Memory B cell (primary cell): ENCODE measurements around the gene ANO8.

Experiments
- ATAC-seq: fragments of 150-1000 bp; cut with Tn5 transposase; 2 replicates; pipeline ENCODE4 v1.10.0; 2021; ENCODE audit warnings: low read depth, mild to moderate bottlenecking, moderate library complexity
- DNase-seq, 2 donors: peaks; one replicate each; pipeline ENCODE4 v3.0.0; 2022; ENCODE audit warnings: low spot score in 2 of 2
- H3K27ac Mint-ChIP-seq: one replicate; pipeline ENCODE4 v1.8.0; 2022; ENCODE audit warnings: mild to moderate bottlenecking, moderate library complexity, mixed read lengths
- H3K27me3 Mint-ChIP-seq: one replicate; pipeline ENCODE4 v1.8.0; 2022; ENCODE audit warnings: mixed read lengths
- H3K36me3 Mint-ChIP-seq: one replicate; pipeline ENCODE4 v1.8.0; 2022; ENCODE audit warnings: mild to moderate bottlenecking, mixed read lengths
- H3K4me1 Mint-ChIP-seq: one replicate; pipeline ENCODE4 v1.8.0; 2022; ENCODE audit warnings: mixed read lengths
- H3K4me3 Mint-ChIP-seq: one replicate; pipeline ENCODE4 v1.8.0; 2022; ENCODE audit warnings: mild to moderate bottlenecking, moderate library complexity, mixed read lengths
- H3K9me3 Mint-ChIP-seq: one replicate; pipeline ENCODE4 v1.8.0; 2022; ENCODE audit warnings: mixed read lengths

The ANO8 gene

DNA sequence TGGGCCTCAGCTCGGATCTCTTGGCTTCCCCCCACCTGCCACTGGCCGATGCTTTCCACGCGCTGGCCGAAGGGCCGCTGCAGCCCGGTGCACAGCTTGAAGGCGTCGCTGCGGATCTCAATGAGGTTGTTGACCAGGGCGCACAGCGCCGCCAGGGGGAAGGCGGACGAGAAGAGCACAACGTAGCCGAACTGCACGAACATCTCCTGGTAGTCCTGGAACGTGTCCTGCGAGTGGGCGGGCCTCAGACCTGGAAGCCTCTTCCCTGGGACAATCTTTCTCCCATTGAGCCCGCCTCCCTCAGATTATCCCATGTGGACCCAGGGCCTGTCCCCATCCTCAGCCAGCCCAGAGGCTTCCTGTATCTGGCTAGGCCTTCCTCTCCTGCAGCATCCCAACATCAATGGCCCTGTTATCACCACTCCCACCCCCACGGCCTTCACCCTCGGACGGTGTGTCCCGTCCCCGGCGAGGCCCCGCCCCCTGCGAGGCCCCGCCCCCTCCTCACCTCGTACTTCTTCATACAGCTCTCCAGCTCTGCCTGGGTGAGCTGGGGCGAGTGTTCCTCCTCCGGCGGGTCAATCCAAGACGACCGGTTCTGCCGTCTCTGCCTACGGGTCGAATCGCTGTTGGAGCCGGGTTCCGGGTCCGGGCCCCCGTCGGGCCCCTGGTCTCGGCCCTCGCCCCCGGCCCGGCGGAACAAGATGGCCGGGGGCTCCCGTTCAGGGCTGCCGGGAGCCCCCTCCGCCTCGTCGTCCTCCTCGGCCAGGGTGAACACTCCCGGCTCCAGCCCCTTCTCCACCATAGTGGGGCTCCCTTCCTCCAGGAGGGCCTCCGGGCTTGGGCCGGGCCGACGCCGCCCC, 6.8 kb downstream of the ANO8 start:
- DNase-seq (peak in 1 of 2 donors; percentile 58), ATAC-seq (peak; percentile 81)
- Mint-ChIP-seq H3K9me3 (no peaks in the 10 kb centered on the region), H3K27ac (no peak overlapping the region), H3K4me3 (peak overlapping the region; percentile 71), H3K27me3 (peaks cover 8% of the 10 kb centered on the region), H3K4me1 (peaks cover 9% of the 10 kb centered on the region), H3K36me3 (peaks cover under 1% of the 10 kb centered on the region)

GRCh38 chr19:17327068-17327653, 7.5 kb downstream of the ANO8 start:
- Mint-ChIP-seq H3K4me1 (peaks cover 9% of the 10 kb centered on the region), H3K27ac (no peak overlapping the region), H3K27me3 (peaks cover 4% of the 10 kb centered on the region), H3K36me3 (peaks cover 8% of the 10 kb centered on the region), H3K4me3 (no peak overlapping the region), H3K9me3 (no peaks in the 10 kb centered on the region)
- DNase-seq = no peak
- ATAC-seq = no peak

DNA sequence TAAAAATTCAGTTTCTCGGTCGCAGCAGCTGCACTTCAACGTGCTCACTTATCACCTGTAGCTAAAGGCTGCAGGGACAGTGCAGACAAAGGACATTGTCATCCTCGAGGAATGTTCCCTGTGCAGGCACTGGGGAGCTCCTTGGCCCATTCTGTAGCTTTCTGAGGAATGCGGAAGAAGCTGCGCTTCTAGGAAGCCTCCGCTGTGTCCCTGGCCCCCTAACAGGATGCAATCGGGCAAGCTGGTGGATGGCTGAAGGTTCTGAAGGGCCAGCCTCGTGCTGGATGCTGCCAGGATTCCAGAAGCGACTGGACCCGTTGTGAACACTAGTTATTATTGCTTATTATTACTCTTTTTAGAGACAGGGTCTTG, 8.1 kb downstream of the ANO8 start:
- Mint-ChIP-seq H3K27me3 (peaks cover 4% of the 10 kb centered on the region), H3K9me3 (no peaks in the 10 kb centered on the region), H3K4me3 (no peak overlapping the region), H3K27ac (no peak overlapping the region), H3K36me3 (peaks cover 9% of the 10 kb centered on the region), H3K4me1 (peaks cover 9% of the 10 kb centered on the region)
- ATAC-seq (no peak), DNase-seq (no peak)

GRCh38 chr19:17325881-17326594, 8.6 kb downstream of the ANO8 start:
- no peak for ATAC-seq
- H3K27ac Mint-ChIP-seq = no peak overlapping the region
- no peak overlapping the region for H3K4me3 Mint-ChIP-seq
- peaks cover 9% of the 10 kb centered on the region for H3K4me1 Mint-ChIP-seq
- no peaks in the 10 kb centered on the region for H3K9me3 Mint-ChIP-seq
- H3K27me3 Mint-ChIP-seq = peaks cover 4% of the 10 kb centered on the region
- DNase-seq = no peak
- peaks cover 9% of the 10 kb centered on the region for H3K36me3 Mint-ChIP-seq

DNA sequence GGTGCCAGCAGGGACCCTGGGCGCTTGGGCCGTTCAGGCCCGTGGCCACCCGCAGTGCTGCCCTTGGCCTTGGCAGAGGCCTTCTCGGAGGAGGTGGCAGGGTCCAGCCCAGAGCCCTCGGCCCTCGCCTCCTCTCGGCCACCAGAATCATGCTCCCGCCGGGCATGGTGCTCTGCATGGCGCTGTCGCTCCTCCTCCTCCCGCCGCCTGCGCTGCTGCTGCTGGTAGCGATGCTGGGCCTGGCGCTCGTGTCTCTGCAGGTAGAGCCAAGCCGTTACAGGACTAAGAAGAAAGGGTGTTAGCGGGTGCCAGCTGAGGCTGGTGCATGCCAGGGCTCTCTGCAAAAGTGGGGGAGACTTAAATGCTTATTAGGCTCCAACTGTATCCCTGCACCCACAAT, 9.5 kb downstream of the ANO8 start:
- H3K9me3 Mint-ChIP-seq = no peaks in the 10 kb centered on the region
- H3K4me3 Mint-ChIP-seq = no peak overlapping the region
- H3K27ac Mint-ChIP-seq = no peak overlapping the region
- H3K36me3 Mint-ChIP-seq = peaks cover 11% of the 10 kb centered on the region
- DNase-seq (no peak), ATAC-seq (no peak)
- H3K27me3 Mint-ChIP-seq = no peaks in the 10 kb centered on the region
- H3K4me1 Mint-ChIP-seq = peaks cover 6% of the 10 kb centered on the region

- Mint-ChIP-seq H3K27me3 (no peaks in the 10 kb centered on the region), H3K4me1 (peaks cover 6% of the 10 kb centered on the region), H3K4me3 (no peak overlapping the region), H3K9me3 (no peaks in the 10 kb centered on the region), H3K36me3 (peaks cover 14% of the 10 kb centered on the region), H3K27ac (no peak overlapping the region)
- ATAC-seq (no peak), DNase-seq (no peak)
Measured at GRCh38 chr19:17324357-17325114, 10.1 kb downstream of the ANO8 start.

DNA sequence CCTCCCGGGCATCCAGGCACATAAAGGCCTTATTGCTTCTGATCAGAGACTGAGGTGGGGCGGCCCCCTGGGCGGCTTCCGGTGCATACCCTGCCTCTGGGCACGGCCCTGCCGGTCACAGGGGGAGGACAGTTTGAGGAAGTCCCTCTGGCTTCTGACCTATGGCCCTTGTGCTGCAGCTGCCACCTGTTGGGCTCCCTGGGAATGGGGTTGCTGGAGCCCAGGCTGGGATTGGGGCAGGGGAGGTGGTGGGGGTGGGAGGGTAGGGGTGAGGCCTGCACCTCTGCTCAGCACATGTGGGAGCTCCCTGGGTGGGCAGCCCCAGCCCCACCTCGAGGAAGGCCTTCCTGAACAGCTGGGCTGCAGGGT, 10.7 kb downstream of the ANO8 start:
- DNase-seq = no peak
- Mint-ChIP-seq H3K4me1 (peaks cover 3% of the 10 kb centered on the region), H3K4me3 (no peak overlapping the region), H3K36me3 (peaks cover 14% of the 10 kb centered on the region), H3K27ac (no peak overlapping the region), H3K9me3 (no peaks in the 10 kb centered on the region), H3K27me3 (no peaks in the 10 kb centered on the region)
- ATAC-seq = no peak

GRCh38 chr19:17323300-17323963, 11.2 kb downstream of the ANO8 start:
- Mint-ChIP-seq H3K4me3 (no peak overlapping the region), H3K4me1 (peaks cover 3% of the 10 kb centered on the region), H3K36me3 (peaks cover 14% of the 10 kb centered on the region), H3K9me3 (no peaks in the 10 kb centered on the region), H3K27me3 (no peaks in the 10 kb centered on the region), H3K27ac (no peak overlapping the region)
- DNase-seq (no peak), ATAC-seq (no peak)

- Mint-ChIP-seq H3K27me3 (no peaks in the 10 kb centered on the region), H3K27ac (no peak overlapping the region), H3K4me3 (no peak overlapping the region), H3K36me3 (peaks cover 15% of the 10 kb centered on the region), H3K9me3 (no peaks in the 10 kb centered on the region), H3K4me1 (peaks cover 2% of the 10 kb centered on the region)
- ATAC-seq (no peak), DNase-seq (no peak)
Measured at GRCh38 chr19:17322854-17323253, 11.8 kb downstream of the ANO8 start.

DNA sequence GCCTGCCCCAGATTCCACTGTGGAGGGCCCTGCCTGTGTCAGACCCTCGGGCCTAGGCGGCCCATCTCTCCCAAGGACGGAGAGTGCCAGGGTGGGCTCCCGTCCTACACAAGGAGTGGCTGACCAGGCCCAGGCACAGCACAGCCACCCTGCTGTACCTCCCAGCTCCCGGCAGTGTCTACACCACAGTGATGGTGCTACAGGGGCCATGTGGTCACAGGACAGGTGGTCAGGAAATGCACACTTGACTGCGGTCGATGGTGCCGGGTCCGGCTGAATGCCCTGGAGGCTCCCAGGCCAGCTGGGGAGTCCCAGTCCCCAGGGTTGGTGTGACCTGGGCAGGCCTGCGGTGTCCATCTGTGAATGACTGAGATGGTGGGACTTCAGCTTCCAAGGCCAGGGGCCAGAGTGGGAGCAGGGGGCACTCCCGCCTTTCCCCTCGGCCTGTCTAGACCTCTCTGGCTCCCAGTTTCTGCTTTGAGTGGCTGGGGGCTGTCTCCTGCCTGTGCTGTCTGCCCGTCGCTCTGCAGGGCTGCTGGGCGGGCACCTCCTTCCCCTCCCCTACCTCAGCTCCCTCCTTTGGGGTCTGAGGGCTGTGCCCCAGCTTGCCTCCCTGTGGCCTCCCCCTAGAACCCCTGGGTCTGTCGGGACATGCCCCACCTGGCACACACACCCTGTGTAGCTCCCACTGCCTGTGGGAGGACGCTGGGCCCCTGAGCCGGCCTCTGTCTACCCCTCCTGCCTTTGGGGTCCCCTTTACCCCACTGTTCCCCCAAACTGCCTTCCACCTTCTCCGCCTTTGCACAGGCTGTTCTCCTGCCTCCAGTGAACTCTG, 12.8 kb downstream of the ANO8 start:
- Mint-ChIP-seq H3K4me3 (no peak overlapping the region), H3K36me3 (peaks cover 16% of the 10 kb centered on the region), H3K27ac (no peak overlapping the region), H3K4me1 (no peaks in the 10 kb centered on the region), H3K27me3 (no peaks in the 10 kb centered on the region), H3K9me3 (no peaks in the 10 kb centered on the region)
- ATAC-seq = no peak
- no peak for DNase-seq

DNA sequence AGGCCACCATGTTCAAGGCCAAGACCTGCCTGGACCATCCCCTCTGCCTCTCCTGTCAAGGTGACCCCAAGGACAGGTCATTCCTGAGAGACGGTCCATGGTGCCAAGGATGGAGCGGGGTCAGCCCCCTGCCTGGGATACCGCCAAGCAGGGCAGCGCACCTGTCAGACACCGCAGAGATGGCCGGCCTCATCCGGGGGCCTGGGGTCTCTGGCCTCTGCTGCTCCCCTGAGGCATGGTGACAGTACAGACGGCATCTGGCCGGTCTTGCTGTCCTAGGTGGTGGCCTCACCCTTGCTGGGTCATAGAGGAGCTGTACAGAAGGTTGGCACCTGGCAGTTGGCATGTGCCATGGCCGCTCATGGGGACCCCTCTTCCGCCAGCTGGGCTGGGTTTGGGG, 14.2 kb downstream of the ANO8 start:
- no peak for ATAC-seq
- H3K9me3 Mint-ChIP-seq = no peaks in the 10 kb centered on the region
- H3K27ac Mint-ChIP-seq = no peak overlapping the region
- peaks cover 23% of the 10 kb centered on the region for H3K36me3 Mint-ChIP-seq
- no peak overlapping the region for H3K4me3 Mint-ChIP-seq
- H3K27me3 Mint-ChIP-seq = no peaks in the 10 kb centered on the region
- DNase-seq = no peak
- no peaks in the 10 kb centered on the region for H3K4me1 Mint-ChIP-seq

DNA sequence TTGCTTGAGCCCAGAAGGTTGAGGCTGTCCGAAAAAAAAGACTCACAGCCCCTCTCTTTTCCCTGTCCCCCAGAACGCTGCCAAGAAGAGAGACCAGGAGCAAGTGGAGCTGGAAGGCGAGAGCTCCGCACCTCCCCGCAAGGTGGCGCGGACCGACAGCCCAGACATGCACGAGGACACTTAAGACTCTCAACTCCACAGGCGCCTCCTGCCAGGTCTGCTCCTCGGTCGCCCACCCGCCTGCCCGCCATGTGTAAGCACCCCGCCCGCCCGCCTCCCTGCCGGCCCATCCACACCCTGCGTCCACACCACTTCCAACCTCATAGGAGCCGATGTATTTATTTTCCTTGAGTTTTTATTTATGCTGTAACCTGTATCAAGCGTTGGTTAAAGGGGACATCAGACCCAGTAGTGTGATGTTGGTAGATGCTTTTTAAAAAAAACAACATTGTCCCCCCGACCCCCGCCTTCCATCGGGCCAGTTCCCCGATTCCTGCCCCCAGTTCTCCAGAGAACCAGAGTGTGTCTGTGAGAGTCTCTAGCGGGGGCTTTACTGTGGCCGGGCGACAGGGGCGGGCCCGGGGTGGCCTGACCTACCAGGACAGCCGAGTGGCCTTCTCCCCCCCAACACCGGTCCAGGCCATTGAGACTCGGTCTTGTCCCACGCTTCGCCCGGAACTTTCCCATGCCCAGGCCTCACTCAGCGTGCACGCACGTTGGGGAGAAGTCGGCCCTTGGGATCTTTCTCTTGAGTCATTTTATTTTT, 15.0 kb downstream of the ANO8 start:
- ATAC-seq = no peak

More for the DNA sequence above, 15.0 kb downstream of the ANO8 start:
- Mint-ChIP-seq H3K9me3 (no peaks in the 10 kb centered on the region), H3K27ac (no peak overlapping the region), H3K4me3 (no peak overlapping the region), H3K27me3 (no peaks in the 10 kb centered on the region), H3K4me1 (no peaks in the 10 kb centered on the region), H3K36me3 (peaks cover 23% of the 10 kb centered on the region)
- DNase-seq = no peak
